Activated CD8-positive, alpha-beta T cell treated with anti-CD3 and anti-CD28 coated beads, Interleukin-2, amount 10 ng/mL, durations not matched to agents 7 days and 5 days (primary cell): ENCODE results near the gene NAT8L. TPM values are rescaled to one million over a fixed set of nuclear protein-coding genes. Genes with fewer than 3 reads are reported as not detected.
A peak's percentile ranks its signal among the peaks of the same experiment; 100 is the strongest.
"Not testable (repeated sequence)": the region's sequence is repeated elsewhere in the genome, so short reads cannot be mapped to it uniquely, and the experiment has no call there.

Experiments used
- ATAC-seq: fragments of 150-1000 bp; cut with Tn5 transposase; one replicate; pipeline ENCODE4 v1.10.0; 2021; ENCODE audit warnings: moderate library complexity
- CTCF ChIA-PET: fragments of 350-600 bp; sonication (Branson Sonifier 250); formaldehyde crosslinking; loops from one replicate; lab custom pipeline; 2021; ENCODE audit warnings: antibody characterized with exemption; lab: Charles Lee
- POLR2A ChIA-PET: fragments of 350-600 bp; sonication (Branson Sonifier 250); formaldehyde crosslinking; loops from one replicate; lab custom pipeline; 2021; ENCODE audit warnings: antibody characterized with exemption; lab: Charles Lee
- DNase-seq: peaks from one replicate; pipeline ENCODE4 v3.0.0-alpha.2; 2020
- H3K27ac Mint-ChIP-seq: one replicate; pipeline ENCODE4 v1.8.0; 2021; ENCODE audit warnings: mild to moderate bottlenecking, mixed read lengths
- H3K27me3 Mint-ChIP-seq: one replicate; pipeline ENCODE4 v1.8.0; 2021; ENCODE audit warnings: low read depth, mixed read lengths
- H3K36me3 Mint-ChIP-seq: one replicate; pipeline ENCODE4 v1.8.0; 2021; ENCODE audit warnings: low read depth, mixed read lengths
- H3K4me1 Mint-ChIP-seq: one replicate; pipeline ENCODE4 v1.8.0; 2021; ENCODE audit warnings: low read depth, mixed read lengths
- H3K4me3 Mint-ChIP-seq: one replicate; pipeline ENCODE4 v1.8.0; 2021; ENCODE audit warnings: mild to moderate bottlenecking, mixed read lengths
- H3K9me3 Mint-ChIP-seq: one replicate; pipeline ENCODE4 v1.8.0; 2022; ENCODE audit warnings: mixed read lengths; ENCODE audit not compliant: insufficient read depth
- total RNA-seq, 2 experiments: library from RNA; stranded (reverse); gene quantifications; one replicate each; pipeline ENCODE4 v1.2.3, GENCODE V29; 2021

NAT8L gene, protein sequence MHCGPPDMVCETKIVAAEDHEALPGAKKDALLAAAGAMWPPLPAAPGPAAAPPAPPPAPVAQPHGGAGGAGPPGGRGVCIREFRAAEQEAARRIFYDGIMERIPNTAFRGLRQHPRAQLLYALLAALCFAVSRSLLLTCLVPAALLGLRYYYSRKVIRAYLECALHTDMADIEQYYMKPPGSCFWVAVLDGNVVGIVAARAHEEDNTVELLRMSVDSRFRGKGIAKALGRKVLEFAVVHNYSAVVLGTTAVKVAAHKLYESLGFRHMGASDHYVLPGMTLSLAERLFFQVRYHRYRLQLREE
- under 1 TPM in 1 of 2 experiments, not detected in 1; 0.05 TPM for total RNA-seq

DNA sequence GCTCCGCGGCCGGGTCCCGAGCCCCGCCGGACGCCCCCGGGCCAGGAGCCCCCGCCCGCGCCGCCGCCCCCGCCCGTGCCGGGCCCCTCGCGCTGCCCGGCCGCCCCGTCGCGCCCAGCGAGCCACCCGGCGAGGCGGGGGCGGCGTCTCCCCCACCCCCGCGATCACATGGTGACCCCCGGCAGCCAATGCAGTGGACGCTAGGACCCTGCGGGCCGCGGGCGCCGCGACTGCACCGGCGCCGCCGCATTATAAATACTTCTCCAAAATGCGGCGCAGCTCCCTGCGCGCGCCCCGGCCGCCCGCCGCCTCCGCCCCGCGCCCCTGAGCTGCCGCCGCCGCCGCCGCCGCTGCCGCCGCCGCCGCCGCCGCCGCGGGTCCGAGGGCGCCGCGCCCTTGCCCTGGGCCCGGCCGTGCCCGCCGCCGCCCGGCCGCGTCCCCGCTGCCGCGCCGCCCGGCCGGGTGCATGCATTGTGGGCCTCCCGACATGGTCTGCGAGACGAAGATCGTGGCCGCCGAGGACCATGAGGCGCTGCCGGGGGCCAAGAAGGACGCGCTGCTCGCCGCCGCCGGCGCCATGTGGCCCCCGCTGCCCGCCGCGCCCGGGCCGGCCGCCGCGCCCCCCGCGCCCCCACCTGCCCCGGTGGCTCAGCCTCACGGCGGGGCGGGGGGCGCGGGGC lies at the start of gene NAT8L:
Gene NAT8L (plus strand): TSS at position 282 of the 680 bp plus-strand sequence. CDS start 185 bp downstream, at position 467.
- Mint-ChIP-seq H3K9me3 (no peaks in the 10 kb centered on the region), H3K4me3 (no peak within 1 kb of the TSS), H3K27me3 (peaks cover 24% of the 10 kb centered on the region), H3K4me1 (peaks cover 2% of the 10 kb centered on the region), H3K36me3 (no peaks in the 10 kb centered on the region), H3K27ac (no peak within 1 kb of the TSS)
- ChIA-PET POLR2A (interaction anchor here (0.6 kb wide), 1 partner anchor 492 kb away, joined by 3 read pairs; no protein-coding TSS in a partner anchor), CTCF (no interaction called here)
- DNase-seq (no peak), ATAC-seq (peak; percentile 20)

GRCh38 chr4:2009651-2010233 lies 49.4 kb upstream of the NAT8L start:
- Mint-ChIP-seq H3K27me3 (peaks cover 5% of the 10 kb centered on the region), H3K9me3 (no peaks in the 10 kb centered on the region), H3K36me3 (peaks cover 21% of the 10 kb centered on the region), H3K4me3 (peak overlapping the region; percentile 85), H3K27ac (peak overlapping the region; percentile 88), H3K4me1 (peaks cover 28% of the 10 kb centered on the region)
- peak; percentile 28 for ATAC-seq
- DNase-seq, result peak; percentile 57
- POLR2A ChIA-PET, result interaction anchor here (0.8 to 1.8 kb wide), 7 partner anchors 18 to 459 kb away, joined by 3 to 4 read pairs (median 3); partner anchors contain the start of gene RNF4
- CTCF ChIA-PET, result interaction anchor here (1.0 to 1.6 kb wide), 4 partner anchors 9 to 206 kb away, joined by 3 to 5 read pairs (median 4); no protein-coding TSS in a partner anchor

DNA sequence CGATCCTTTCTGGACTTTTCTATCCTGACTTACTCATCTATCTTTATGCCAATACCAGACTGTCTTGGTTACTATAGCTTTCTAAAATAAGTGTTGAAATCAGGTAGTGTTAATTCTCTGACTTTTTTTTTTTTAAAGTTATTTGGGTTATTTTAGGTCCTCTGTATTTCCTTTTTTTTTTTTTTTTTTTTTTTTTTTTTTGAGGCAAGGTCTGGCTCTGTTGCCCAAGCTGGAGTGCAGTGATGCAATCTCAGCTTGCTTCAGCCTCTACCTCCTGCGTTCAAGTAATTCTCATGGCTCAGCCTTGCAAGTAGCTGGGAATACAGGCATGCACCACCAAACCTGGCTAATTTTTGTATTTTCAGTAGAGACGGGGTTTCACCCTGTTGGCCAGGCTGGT lies 47.5 kb upstream of the NAT8L start:
- ChIA-PET CTCF (no interaction called here), POLR2A (no interaction called here)
- DNase-seq, result no peak
- Mint-ChIP-seq H3K27ac (no peak overlapping the region), H3K9me3 (no peaks in the 10 kb centered on the region), H3K4me3 (no peak overlapping the region), H3K27me3 (peaks cover 5% of the 10 kb centered on the region), H3K4me1 (peaks cover 20% of the 10 kb centered on the region), H3K36me3 (peaks cover 9% of the 10 kb centered on the region)
- ATAC-seq, result no peak

GRCh38 chr4:2015008-2015407 lies 44.1 kb upstream of the NAT8L start:
- Mint-ChIP-seq H3K27ac (no peak overlapping the region), H3K4me3 (no peak overlapping the region), H3K36me3 (no peaks in the 10 kb centered on the region), H3K9me3 (no peaks in the 10 kb centered on the region), H3K4me1 (peaks cover 6% of the 10 kb centered on the region), H3K27me3 (peaks cover 12% of the 10 kb centered on the region)
- ChIA-PET POLR2A (no interaction called here), CTCF (no interaction called here)
- ATAC-seq (no peak), DNase-seq (no peak)

- H3K4me1 Mint-ChIP-seq, CTCF ChIA-PET, ATAC-seq, H3K36me3 Mint-ChIP-seq, H3K27ac Mint-ChIP-seq, DNase-seq, POLR2A ChIA-PET, H3K9me3 Mint-ChIP-seq, H3K4me3 Mint-ChIP-seq: not testable (repeated sequence)
- H3K27me3 Mint-ChIP-seq, result peaks cover 46% of the 10 kb centered on the region
Observed at GRCh38 chr4:2021358-2022018, 37.6 kb upstream of the NAT8L start.

DNA sequence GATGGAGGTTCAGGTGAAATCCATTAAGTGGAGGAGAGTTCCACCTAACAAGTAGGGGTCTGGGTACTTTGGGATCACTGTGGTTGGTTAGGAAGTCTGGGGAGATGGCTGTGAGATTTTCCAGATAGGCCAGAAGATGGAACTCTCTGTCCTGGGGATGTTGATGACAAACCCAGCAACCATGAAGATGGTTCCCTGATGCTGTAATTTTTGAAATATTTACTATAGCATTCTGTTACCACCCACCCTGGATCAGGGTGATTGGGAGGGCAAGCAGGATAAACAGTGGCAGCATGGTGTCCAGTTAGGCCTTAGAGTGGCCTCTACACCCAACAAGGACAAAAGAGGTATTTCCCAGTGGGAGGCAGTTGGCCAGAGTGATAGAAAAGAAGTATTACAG lies 34.4 kb upstream of the NAT8L start:
- Mint-ChIP-seq H3K27me3 (peaks cover 65% of the 10 kb centered on the region), H3K4me3 (no peak overlapping the region), H3K36me3 (no peaks in the 10 kb centered on the region), H3K4me1 (no peaks in the 10 kb centered on the region), H3K27ac (no peak overlapping the region), H3K9me3 (no peaks in the 10 kb centered on the region)
- no peak for DNase-seq
- POLR2A ChIA-PET, result no interaction called here
- CTCF ChIA-PET, result no interaction called here
- ATAC-seq, result no peak

- peaks cover 71% of the 10 kb centered on the region for H3K27me3 Mint-ChIP-seq
- POLR2A ChIA-PET, result no interaction called here
- DNase-seq (no peak), ATAC-seq (no peak)
- H3K27ac Mint-ChIP-seq, result no peak overlapping the region
- no peaks in the 10 kb centered on the region for H3K4me1 Mint-ChIP-seq
- no peaks in the 10 kb centered on the region for H3K36me3 Mint-ChIP-seq
- no peaks in the 10 kb centered on the region for H3K9me3 Mint-ChIP-seq
- CTCF ChIA-PET, result no interaction called here
- H3K4me3 Mint-ChIP-seq, result no peak overlapping the region
Observed at GRCh38 chr4:2025817-2026216, 33.3 kb upstream of the NAT8L start.

DNA sequence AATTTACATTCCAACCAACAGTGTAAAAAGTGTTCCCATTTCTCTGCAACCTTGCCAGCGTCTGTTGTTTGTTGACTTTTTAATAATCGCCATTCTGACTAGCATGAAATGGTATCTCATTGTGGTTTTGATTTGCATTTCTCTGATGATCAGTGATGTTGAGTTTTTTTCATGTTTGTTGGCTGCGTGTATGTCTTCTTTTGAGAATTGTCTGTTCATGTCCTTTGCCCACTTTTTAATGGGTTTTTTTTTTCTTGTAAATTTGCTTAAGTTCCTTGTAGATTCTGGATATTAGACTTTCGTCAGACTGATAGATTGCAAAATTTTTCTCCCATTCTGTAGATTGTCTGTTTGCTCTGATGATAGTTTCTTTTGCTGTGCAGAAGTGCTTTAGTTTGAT lies 32.0 kb upstream of the NAT8L start:
- POLR2A ChIA-PET, result interaction anchor here (1.3 kb wide), 1 partner anchor 18 kb away, joined by 4 read pairs; the partner anchor contains the start of gene NELFA
- H3K36me3 Mint-ChIP-seq, ATAC-seq, DNase-seq, H3K4me3 Mint-ChIP-seq, H3K27ac Mint-ChIP-seq, H3K9me3 Mint-ChIP-seq, CTCF ChIA-PET, H3K4me1 Mint-ChIP-seq: not testable (repeated sequence)
- peaks cover 66% of the 10 kb centered on the region for H3K27me3 Mint-ChIP-seq

- H3K4me1 Mint-ChIP-seq, H3K36me3 Mint-ChIP-seq, H3K4me3 Mint-ChIP-seq, DNase-seq, H3K9me3 Mint-ChIP-seq, CTCF ChIA-PET, H3K27ac Mint-ChIP-seq, POLR2A ChIA-PET, ATAC-seq: not testable (repeated sequence)
- H3K27me3 Mint-ChIP-seq, result peaks cover 46% of the 10 kb centered on the region
Observed at GRCh38 chr4:2031161-2031560, 28.0 kb upstream of the NAT8L start.

DNA sequence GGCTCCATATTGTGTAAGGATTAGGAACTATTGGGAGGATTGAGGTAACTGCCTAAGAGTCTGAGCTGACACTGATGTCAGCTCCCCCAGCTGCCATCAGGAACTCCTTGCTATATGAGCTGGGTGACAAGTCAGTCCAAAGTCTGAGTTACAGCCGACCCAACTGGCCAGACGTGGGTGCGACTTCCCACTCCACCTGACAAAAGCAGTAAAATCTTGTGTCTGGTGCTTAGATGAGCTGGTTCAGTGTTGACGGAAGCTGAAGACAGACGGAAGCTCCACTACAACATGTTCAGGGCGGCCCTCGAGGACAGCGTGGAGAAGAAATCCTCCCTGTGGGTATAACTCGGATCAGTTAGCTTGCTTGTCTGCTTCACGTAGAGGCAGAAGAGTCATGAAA lies 22.8 kb upstream of the NAT8L start:
- ChIA-PET POLR2A (interaction anchor here (0.6 kb wide), 1 partner anchor 449 kb away, joined by 3 read pairs; no protein-coding TSS in a partner anchor), CTCF (no interaction called here)
- Mint-ChIP-seq H3K4me1 (no peaks in the 10 kb centered on the region), H3K27me3 (peaks cover 21% of the 10 kb centered on the region), H3K36me3 (no peaks in the 10 kb centered on the region), H3K9me3 (no peaks in the 10 kb centered on the region), H3K4me3 (no peak overlapping the region), H3K27ac (no peak overlapping the region)
- DNase-seq (no peak), ATAC-seq (no peak)

DNA sequence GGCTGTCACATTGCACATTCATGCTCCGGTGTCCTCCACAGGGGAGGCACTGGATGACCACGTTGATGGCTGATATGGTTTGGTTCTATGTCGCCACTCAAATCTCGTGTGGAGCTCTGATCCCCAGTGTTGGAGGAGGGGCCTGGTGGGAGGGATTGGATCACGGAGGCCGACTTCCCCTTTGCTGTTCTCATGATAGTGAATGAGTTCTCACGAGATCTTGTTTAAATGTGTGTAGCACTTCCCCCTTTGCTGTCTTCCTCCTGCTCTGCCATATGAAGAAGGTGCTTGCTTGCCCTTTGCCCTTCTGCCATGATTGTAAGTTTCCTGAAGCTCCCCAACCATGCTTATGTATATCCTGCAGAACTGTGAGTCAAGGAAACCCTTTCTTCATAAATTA lies 22.3 kb upstream of the NAT8L start:
- ATAC-seq (no peak), DNase-seq (no peak)
- H3K4me3 Mint-ChIP-seq, result no peak overlapping the region
- H3K27me3 Mint-ChIP-seq, result peaks cover 23% of the 10 kb centered on the region
- no peaks in the 10 kb centered on the region for H3K36me3 Mint-ChIP-seq
- H3K4me1 Mint-ChIP-seq, result no peaks in the 10 kb centered on the region
- H3K9me3 Mint-ChIP-seq, result no peaks in the 10 kb centered on the region
- CTCF ChIA-PET, result no interaction called here
- no peak overlapping the region for H3K27ac Mint-ChIP-seq
- POLR2A ChIA-PET, result interaction anchor here (0.6 kb wide), 1 partner anchor 448 kb away, joined by 3 read pairs; no protein-coding TSS in a partner anchor
